22Rv1 (cell line): ENCODE measurements around the gene KIF3B.

Experiments used
- H3K27ac ChIP-seq: fragments of 450-650 bp; 2 replicates; pipeline ENCODE4 v1.5.1; 2017
- CTCF ChIP-seq: fragments of 450-650 bp; IDR thresholded peaks from 2 replicates; pipeline ENCODE4 v1.5.1; 2017; ENCODE audit warnings: mild to moderate bottlenecking
- ZFX ChIP-seq: fragments of 450-650 bp; IDR thresholded peaks from 2 replicates; pipeline ENCODE4 v1.6.1; 2017; ENCODE audit warnings: antibody characterized with exemption, borderline replicate concordance

The KIF3B gene

GRCh38 chr20:32289661-32290431 is 12.4 kb downstream of the KIF3B start:
- TF ChIP-seq ZFX (no peak), CTCF (no peak)
- H3K27ac ChIP-seq = peak overlapping the region; percentile 50

GRCh38 chr20:32291166-32291565 is 13.7 kb downstream of the KIF3B start:
- TF ChIP-seq ZFX = no peak
- no peak for TF ChIP-seq CTCF
- H3K27ac ChIP-seq = no peak overlapping the region

- no peak overlapping the region for H3K27ac ChIP-seq
- TF ChIP-seq CTCF (no peak), ZFX (no peak)
Observed at GRCh38 chr20:32292548-32292947, 15.1 kb downstream of the KIF3B start.

GRCh38 chr20:32294071-32294470 is 16.6 kb downstream of the KIF3B start:
- TF ChIP-seq ZFX (no peak), CTCF (no peak)
- H3K27ac ChIP-seq = no peak overlapping the region

- H3K27ac ChIP-seq = no peak overlapping the region
- TF ChIP-seq CTCF (no peak), ZFX (no peak)
Observed at GRCh38 chr20:32296412-32296811, 19.0 kb downstream of the KIF3B start.

- TF ChIP-seq ZFX = no peak
- no peak for TF ChIP-seq CTCF
- H3K27ac ChIP-seq = no peak overlapping the region
Observed at GRCh38 chr20:32296819-32297420, 19.5 kb downstream of the KIF3B start.

- H3K27ac ChIP-seq = no peak overlapping the region
- no peak for TF ChIP-seq ZFX
- TF ChIP-seq CTCF = no peak
Observed at GRCh38 chr20:32297439-32297838, 20.0 kb downstream of the KIF3B start.
